ENCODE results near the gene SNRNP200.

DNA sequence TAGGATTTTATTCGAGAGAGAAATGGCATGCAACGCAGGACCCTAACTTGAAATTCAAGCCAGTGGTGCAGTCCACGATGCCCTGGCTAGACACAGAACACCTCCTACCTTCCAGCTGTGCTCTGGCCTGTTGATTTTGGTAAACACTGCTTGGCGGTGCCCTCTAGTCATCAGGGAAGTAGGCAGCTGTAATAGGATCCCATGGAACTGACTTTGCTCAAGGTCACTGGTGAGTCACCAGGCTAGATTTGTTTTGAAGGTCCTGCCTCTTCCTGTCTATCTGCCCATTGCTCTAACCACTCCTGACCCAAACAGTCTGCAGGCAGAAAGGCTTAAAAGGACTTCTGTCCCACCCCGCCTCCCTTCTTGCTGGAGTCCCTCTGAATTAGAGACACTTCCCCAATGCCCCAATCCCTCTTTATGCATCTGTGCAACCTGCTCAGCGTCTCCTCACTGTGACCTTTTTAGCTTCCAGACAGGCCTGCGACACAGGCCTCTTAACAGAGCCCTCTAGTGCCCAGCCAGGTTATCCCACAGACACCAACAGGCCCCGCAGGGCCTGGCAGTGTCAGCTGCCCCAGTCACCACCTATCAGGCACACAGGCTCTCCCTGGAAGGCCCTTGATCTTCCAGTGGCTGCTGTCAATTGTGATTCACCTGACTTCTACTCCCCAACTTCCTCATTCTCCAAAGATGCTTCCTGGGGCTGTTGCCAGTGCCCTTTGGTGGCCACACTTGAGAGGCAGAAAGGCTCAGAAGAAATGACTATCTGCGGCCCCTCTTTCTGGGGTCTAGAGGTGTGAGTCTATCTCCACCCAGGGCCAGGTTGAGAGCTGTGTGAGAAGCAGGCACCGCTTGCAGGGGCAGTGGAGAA lies 44.7 kb downstream of the SNRNP200 start:
- TF ChIP-seq CTCF (IDR thresholded peaks at IDR 0.05; ENCODE audit: insufficient read depth, low read depth, low read length) (peak; percentile 17), EZH2 (IDR thresholded peaks at IDR 0.05; ENCODE audit: insufficient read depth, low read length) (no peak)

Data from astrocyte (in vitro differentiated cells and primary cell).